CD4-positive, alpha-beta T cell treated with Interferon gamma for 1 hour (primary cell): ENCODE results near the gene SLC4A2.
"Not testable (repeated sequence)": the region's sequence is repeated elsewhere in the genome, so short reads cannot be mapped to it uniquely, and the experiment has no call there.

Source experiments
- DNase-seq: peaks from one replicate; pipeline ENCODE4 v3.0.0-alpha.2; 2020

Gene SLC4A2

DNA sequence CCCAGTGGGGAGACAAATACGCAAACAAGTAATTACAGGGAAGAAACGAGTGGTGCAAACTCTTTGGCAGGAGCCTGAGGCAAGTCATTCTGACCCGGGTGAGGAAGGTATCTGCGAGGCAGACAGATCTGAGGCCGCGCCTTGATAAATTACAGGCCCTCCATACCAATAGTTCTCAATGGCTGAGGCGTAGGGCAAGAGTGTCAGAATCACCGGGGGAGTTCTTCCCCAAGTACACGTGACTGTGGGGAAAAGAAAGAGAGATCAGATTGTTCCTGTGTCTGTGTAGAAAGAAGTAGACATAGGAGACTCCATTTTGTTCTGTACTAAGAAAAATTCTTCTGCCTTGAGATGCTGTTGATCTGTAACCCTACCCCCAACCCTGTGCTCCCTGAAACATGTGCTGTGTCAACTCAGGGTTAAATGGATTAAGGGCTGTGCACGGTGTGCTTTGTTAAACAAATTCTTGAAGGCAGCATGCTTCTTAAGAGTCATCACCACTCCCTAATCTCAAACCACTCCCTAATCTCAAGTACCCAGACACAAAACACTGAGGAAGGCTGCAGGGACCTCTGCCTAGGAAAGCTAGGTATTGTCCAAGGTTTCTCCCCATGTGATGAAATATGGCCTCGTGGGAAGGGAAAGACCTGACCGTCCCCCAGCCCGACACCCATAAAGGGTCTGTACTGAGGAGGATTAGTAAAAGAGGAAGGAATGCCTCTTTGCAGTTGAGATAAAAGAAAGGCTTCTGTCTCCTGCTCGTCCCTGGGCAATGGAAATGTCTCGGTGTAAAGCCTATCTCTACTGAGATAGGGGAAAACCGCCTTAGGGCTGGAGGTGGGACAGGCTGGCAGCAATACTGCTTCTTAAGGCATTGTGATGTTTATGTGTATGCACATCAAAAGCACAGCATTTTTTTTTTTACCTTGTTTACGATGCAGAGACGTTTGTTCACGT is 32.3 kb upstream of the SLC4A2 start:
- DNase-seq: not testable (repeated sequence)

DNA sequence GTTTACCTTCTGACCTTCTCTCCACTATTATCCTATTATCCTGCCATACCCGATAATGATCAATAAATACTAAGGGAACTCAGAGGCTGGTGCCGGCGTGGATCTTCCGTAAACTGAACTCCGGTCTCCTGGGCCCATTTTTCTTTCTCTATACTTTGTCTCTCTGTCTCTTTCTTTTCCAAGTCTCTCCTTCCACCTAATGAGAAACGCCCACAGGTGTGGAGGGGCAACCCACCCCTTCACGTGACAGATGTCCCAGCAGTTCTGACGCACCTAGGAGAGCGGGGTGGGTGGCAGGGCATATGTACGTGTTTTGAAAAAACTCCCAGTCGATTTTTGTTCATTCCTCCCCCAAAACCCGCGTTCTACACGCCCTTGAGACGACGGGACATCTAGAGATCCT is 31.7 kb upstream of the SLC4A2 start:
- DNase-seq: not testable (repeated sequence)

DNA sequence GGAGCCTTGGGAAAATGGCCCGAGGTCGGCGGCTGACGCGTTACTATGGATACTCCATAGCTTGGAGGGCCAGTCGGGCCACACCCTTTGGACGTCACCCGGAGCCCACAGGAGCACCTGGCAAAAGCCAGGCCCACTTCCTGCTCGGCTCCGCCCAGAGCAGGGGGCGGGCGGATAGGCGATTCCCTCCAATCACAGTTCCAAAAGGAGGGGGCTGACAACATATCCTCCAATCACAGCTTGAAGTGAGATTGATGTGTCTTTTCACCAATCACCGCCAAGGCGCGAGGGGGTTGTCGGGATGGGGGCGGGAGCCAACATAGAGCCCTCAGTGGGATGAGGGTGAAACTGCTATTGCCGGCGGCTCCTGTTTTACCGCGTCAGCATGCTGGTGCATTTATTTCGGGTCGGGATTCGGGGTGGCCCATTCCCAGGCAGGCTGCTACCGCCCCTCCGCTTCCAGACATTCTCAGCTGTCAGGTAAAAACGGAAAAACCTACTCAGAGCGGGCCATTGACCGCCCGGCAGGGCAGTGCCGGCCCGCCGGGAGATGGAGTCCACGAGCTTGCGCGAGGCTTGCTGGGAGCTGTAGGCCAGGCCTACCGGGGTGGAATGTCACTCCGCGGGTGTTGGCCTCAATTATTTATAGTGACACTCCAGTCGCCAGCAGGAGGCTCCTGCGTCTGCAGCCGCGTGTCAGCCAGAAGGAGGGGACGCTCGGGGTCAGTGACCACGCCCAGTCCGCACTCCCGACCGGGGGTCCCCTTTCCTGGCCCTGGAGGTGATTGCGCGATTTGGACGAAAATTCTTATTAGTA is 31.1 kb upstream of the SLC4A2 start, which contains the start of gene ABCB8:
ABCB8 (plus strand) TSS at position 320 of the 817 bp plus-strand sequence; CDS start at position 386, 66 bp downstream.
- DNase-seq: peak; percentile 99

DNA sequence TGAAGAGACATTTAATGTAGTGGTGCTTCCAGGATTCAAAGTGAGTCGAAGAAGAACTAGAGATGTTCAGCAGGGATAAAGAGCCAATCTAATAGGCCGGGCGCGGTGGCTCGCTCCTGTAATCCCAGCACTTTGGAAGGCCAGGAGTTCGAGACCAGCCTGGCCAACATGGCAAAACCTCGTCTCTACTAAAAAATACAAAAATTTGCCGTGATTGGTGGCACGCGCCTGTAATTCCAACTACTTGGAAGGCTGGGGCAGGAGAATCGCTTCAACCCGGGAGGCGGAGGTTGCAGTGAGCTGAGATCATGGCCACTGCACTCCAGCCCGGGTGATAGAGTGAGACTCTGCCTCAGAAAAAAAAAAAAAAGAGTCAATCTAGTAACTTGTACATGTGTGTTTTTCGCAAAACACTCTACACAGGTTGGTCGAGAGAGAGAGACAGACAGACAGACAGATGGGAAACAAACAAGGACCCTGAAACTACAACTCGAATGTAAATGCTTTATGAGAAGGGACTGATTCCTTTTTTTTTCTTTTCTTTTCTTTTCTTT is 30.4 kb upstream of the SLC4A2 start:
- no peak for DNase-seq

DNA sequence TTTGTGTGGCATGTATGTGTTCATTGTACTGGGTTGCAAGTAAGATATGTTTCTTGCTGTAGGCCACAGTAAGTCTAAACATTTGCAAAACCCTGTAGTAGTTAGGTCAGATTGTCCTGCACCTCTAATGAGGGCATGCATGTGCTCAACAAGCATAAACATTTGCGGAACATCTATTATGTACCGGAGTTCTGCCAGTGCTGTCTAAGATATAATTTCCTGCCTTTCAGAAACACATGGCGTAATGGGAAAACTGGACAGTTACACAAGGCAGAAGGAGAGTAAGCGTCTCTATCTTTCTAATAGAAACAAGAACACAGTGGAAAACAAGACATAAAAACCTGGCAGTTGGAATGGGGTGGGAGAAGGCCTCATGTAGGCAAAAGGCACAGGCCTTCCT is 28.4 kb upstream of the SLC4A2 start:
- DNase-seq: no peak

DNA sequence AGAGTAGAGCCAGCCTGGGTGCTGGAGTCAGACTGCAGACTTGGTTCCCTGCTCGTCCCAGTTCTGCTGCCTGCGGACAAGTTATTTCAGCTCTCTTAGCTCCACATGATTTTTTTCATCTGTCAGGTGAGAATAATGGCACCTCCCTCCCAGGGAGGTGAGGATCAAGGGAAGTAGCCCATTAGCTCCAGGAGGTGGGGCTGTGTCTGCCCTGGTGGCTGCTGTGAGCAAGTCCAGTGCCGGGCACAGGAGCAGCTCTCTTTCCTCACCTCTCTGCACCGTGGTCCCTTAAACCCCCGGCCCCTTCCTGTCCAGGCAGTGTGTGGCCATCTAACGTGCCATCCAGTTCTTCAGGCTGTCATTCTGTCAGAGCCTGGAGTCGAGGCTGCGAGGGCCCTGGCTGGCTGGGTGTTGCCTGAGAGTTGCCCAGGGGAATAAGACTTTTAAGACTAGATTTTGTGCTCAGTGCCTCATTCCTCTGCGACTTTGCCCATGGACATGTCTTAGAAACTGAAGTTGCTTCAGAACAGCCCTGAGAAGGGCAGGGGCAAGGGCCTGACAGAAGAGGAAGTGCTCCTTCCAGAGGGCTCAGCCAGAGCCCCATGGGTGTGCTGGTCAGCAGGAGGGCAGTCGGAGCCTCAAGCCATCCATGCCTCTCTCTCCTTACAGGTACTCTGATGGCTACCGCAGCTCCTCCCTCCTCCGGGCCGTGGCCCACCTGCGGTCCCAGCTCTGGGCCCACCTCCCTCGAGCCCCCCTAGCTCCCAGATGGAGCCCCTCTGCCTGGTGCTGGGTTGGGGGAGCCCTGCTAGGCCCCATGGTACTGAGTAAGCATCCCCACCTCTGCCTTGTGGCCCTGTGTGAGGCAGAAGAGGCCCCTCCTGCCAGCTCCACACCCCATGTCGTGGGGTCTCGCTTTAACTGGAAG is 26.2 kb upstream of the SLC4A2 start:
- DNase-seq: no peak

DNA sequence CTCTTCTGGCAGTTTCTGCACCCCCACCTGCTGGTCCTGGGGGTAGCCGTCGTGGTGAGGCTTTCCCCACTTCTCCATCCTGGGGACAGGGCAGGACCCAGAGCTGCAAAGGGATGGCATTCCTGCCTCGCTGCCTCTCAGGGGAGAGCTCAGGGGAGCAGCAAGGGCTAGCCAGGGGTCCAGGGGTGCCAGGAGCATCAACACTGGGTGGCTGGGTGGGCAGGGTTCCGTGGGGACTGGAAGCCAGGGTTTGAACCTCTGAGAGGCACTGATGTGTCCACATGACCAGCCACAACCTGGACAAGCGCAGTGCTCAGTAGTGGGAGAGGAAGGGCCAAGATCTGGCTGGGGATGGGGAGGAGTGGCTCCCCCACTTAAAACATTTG is 25.5 kb upstream of the SLC4A2 start:
- DNase-seq: no peak

DNA sequence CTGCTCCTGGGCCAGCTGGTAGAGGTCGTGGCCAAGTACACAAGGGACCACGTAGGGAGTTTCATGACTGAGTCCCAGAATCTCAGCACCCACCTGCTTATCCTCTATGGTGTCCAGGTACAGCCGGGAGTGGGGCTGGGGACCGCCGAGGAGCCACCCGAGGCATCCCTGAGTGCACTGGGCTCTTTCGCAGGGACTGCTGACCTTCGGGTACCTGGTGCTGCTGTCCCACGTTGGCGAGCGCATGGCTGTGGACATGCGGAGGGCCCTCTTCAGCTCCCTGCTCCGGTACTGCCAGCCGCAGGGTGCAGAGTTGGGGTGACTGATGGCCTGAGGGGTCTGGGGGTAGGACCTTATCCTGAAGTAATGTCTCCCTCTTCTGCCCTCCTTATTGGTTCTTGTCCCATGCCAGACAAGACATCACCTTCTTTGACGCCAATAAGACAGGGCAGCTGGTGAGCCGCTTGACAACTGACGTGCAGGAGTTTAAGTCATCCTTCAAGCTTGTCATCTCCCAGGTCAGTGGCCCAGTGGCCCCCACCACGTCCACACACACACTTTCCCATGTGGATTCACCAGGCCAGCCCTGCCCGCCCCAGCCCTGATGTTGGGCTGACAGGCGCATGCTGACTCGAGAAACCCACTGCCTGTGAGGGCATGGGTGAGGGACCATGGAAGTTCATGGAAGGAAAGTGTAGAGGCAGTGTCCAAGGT is 24.9 kb upstream of the SLC4A2 start:
- no peak for DNase-seq

DNA sequence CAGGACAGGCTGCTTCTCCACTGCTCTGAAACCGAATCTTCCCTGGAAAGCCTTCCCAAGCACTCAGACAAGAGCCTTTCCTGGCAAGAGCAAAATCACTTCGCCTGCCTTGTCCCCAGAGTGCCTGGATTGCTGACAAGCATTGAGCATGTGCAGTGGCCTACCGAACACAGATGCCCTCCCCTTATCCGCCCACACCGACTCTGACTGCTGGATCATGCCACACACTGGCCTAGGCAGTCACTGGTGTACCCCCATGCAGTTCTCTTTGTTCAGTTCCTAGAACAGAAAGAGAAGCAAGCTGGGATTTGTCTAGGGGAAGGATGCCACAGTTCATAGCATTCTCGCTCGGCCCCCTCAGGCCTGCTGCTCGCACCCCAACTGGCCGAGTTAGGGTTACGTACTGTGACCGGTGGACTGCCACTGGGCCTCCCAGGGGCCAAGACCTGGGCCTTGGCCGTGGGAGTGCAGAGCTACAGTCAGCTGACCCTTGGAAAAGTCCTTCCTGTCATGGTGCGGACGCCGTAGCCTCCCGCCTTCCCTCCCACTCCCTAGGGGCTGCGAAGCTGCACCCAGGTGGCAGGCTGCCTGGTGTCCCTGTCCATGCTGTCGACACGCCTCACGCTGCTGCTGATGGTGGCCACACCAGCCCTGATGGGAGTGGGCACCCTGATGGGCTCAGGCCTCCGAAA is 24.2 kb upstream of the SLC4A2 start:
- DNase-seq: no peak

DNA sequence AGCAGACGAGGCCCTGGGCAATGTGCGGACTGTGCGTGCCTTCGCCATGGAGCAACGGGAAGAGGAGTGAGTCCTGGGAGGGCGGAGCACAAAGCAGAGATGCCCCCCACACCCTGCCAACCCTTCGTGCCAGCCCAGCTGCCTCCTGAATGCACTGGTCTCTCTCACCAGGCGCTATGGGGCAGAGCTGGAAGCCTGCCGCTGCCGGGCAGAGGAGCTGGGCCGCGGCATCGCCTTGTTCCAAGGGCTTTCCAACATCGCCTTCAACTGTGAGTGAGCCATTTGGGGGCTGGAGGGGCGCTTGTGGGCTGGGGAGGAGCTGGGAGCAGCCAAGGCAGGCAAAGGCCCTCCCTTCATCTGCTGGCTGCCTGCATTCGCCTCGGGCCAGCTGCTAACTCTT is 23.5 kb upstream of the SLC4A2 start:
- DNase-seq: no peak

DNA sequence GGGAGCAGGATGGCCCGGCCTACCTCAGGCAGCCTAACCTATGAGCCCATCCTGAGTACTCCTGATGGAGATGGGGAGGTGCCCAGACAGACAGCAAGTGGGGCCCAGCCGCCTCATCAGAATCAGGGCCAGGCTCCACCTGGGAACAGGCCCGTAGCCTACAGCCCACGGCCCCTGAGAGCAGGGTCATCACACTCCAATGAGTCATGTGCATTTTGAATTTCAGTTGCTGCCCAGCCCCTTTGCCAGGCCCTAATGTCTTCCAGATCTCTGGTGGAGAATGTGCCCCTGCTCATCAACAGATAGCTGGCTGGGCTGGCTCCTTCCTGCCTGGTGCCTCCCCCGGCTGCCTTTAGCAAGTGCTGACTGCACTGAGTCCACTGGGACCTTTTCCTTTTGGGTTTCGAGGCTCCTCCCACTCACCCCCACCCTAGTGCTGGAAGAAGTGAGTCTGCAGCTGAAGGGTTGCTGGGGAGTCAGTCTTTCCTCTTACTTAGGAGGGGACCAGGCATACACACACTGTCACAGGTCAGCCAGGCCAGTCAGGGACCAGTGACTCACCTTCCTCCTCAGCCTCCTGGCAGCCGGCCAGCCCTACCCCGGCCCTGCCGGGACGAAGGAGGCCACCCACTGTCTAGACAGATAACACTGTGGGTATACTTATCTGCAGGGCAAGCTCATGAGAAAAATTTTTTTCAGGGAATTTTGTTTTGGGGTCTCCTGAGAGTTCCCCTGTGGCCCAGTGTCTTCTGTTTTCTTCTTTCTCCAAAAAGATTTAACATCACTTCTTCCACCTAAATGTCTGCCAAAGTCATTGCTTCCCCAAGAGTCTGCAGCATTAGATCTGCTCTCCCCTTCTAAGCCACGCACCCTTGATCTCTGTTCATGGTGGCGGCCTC is 20.2 kb upstream of the SLC4A2 start:
- DNase-seq: peak; percentile 62

DNA sequence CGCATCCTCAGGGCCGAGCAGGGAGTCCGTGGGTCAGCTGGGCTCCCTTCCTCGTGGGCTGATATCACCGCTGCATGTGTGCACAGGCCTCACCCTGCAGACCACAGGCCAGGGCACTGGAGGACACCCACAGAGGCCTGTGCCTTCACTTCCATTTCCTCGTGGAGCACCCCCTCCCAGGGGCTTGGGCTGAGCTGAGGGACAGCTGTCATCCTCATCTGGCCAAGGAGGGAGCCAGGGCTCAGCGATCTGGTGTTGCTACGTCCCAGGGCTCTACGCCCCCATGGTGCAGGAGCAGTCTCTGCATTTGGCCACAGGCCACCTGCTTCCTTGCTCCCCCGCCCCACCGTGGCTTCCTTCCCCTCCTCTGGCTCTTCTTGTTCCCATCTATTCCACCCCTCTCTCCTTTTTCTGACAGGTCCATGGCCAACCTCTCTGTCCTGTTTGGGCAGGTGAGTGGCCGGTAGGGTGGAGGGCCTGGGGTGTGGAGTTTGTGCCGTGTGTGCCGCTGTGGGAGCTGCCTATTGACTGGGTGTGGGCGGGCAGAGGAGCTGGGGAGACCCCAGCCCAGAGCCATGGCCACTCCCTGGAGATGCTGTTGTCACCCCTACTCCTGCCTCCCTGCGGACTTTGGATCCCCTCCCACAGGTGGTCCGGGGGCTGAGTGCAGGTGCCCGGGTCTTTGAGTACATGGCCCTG is 19.4 kb upstream of the SLC4A2 start:
- no peak for DNase-seq

DNA sequence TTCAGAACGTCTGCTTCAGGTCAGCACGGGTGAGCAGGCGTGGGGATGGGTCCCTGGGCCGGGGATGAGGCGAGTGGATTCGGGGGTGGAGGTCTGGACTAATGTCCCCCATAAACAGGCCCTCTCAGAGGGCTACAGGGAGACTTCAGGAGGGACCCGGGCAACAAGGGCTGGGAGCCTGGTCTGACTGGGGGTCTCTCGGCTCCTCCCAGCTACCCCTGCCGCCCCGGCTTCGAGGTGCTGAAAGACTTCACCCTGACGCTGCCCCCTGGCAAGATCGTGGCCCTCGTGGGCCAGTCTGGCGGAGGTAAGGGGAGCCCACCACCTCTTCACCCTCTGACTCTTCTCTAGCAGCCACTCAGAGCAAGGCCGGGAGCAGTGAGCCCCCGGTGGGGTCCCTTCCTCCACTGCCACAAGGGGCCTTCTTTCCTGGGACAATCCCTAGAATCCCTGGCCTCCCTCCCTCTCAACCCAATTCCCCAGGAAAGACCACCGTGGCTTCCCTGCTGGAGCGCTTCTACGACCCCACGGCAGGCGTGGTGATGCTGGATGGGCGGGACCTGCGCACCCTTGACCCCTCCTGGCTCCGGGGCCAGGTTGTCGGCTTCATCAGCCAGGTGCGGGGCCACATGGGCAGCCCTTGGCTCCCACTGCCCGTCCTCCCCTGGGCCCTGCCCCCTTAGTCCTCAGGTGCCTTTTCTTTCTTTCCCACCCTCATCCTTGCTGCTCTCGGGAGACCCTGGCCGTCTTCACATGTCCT is 18.6 kb upstream of the SLC4A2 start:
- no peak for DNase-seq

DNA sequence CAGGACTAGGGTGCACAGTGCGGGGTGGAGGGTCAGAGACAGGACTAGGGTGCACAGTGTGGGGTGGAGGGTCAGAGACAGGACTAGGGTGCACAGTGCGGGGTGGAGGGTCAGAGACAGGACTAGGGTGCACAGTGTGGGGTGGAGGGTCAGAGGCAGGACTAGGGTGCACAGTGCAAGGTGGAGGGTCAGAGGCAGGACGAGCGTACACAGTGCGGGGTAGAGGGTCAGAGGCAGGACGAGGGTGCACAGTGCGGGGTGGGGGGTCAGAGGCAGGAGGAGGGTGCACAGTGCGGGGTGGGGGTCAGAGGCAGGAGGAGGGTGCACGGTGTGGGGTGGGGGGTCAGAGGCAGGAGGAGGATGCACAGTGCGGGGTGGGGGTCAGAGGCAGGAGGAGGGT is 15.9 kb upstream of the SLC4A2 start:
- not testable (repeated sequence) for DNase-seq

DNA sequence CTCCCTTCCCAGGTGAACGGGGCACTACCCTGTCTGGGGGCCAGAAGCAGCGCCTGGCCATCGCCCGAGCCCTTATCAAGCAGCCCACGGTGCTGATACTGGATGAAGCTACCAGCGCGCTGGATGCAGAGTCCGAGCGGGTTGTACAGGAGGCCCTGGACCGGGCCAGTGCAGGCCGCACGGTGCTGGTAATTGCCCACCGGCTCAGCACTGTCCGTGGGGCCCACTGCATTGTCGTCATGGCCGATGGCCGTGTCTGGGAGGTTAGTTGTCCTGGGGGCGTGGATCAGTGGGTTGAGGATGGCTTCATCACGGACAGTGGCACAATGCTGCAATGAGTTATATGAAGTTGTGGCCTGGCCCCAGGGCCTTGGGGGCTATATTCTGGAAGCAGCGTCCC is 15.4 kb upstream of the SLC4A2 start:
- no peak for DNase-seq

DNA sequence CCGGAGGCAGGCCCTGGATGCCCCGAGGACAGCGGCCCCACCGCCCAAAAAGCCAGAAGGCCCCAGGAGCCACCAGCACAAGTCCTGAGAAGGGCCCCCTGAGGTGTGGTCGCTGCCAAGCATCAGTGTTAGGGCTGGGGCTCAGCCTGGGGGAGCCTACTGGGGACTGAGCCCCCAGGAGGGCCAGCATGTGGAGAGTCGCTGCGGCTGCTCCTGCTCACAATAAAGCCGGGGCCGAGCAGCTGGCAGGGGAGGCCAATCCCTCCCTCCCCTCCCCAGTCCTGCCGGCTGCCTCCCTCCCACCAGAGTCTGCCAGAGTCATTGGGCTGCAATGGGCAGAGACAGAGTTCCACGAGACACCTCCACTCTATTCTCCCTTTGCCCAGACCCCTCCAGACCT is 14.1 kb upstream of the SLC4A2 start:
- DNase-seq: no peak

DNA sequence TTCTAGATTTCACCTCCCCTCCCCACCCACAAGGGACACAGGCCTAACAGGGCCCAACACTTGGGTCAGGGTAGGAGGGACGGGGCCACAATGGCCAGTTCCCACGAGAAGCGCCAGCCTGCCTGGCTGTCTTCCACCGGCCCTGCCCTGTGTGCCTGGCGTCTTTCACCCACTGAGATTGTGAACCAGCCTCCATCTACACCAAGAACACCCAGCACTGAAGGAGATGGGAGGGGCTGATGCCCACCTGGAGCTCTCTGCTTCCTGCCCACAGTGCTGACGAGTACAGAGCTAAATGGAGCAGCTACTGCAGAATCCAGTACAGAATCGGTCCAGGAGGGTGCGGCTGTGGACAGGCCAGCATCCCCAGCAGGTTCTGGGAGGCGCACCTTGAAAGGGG is 13.4 kb upstream of the SLC4A2 start:
- no peak for DNase-seq
